ENCODE measurements around the gene BTBD8.
A peak's percentile ranks its signal among the peaks of the same experiment; 100 is the strongest.
"Not testable (repeated sequence)": the region's sequence is repeated elsewhere in the genome, so short reads cannot be mapped to it uniquely, and the experiment has no call there.

The BTBD8 gene

DNA sequence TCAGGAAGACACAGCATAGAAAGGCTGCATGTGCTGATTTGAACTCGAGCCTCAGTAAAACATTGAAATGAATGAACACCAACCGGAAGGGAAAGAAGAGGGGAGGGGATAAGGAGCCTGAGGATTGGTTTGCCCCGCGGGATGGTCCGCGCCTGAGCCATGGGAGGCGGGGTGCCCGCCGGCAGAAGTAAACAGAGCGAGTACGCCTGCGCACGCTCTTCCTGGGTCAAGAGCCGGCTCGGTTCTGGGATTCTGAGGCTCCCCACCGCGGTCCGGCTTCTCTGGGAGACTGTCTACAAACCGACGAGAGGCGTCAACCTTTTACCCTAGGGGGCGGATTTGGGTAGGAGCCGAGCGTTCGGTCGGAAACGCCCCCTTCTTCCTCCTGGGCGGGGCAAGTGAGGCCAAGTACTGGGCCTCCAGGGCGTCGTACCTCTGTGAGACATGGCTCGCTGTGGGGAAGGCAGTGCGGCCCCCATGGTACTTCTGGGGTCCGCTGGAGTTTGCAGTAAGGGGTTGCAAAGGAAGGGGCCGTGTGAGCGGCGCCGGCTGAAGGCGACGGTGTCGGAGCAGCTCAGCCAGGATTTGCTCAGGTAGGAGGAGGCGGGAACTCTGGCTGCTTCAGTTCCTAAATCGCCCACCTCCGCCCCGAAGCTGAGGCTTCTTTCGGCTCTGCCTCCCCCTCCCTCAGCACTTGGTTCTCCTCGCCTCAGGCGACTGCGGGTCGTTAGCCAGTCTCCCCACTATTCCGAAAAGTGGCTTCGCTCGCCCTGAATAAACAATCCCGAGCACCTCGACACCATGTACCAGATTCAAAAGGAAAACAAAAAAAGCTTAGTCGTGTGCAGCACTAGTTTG, at the start of gene BTBD8:
Gene BTBD8 (plus strand): TSS at position 218 of the 858 bp plus-strand sequence. CDS start 227 bp downstream, at position 445.
- peak; percentile 83 for DNase-seq

DNA sequence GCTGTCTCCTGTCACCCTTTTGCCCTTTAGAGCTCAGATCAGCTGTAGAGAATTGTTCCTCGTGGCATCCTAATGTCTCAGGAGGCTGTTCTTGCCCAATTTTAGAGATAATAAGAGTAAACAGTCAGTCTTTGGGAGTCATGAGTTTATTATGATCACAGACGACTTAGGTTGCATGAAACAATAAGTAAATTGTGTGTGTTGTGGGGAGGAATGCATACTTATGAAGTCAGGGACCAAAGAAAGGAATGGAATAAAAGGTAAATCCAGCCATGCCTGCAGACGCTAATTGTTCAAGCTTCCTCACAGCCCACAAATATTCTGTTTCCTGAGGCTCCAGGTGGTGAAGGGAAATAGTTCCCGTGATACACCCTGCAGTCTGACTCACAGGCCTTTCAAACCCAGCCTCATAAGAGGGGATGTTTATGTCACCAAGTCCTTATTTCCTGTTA, 49.5 kb upstream of the BTBD8 start:
- peak; percentile 24 for DNase-seq

DNA sequence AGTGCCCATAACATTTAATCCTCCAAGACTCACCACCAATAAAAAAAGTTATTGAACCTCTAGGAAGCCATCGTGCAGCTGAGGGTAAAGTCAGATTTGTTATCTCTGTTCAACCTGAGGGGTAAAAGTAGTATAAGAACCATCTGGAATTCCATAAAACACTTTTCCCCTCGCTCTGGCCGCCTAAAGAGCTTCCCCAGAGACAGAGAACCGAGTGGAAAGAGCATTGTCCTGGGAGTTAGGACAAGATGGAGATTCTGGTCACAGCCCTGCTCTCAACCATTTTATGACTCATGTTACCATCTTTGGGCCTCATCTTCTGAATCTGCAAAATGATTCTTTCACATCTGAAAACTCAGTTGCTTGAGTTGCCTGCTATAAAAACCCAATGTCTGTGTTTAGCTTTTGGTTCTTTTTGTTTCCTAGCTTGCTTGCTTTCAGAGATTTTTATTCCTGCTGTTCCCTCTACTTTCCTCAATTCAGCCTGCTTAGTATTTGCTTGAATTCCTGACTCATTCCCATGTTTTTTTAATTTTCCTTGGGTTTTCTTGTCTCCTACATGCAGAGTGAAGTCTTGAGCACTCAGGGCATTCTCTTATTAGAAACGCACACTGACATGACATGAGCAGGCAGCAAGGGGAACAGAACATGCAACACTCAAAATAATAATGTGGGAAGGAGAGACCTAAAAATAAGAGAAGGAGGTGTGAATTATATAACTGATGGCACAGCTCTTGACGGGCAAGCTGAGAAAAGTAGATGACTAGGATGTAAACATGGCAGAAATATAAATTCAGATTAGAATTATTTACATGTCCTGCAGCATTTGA, 48.6 kb upstream of the BTBD8 start:
- DNase-seq = no peak

DNA sequence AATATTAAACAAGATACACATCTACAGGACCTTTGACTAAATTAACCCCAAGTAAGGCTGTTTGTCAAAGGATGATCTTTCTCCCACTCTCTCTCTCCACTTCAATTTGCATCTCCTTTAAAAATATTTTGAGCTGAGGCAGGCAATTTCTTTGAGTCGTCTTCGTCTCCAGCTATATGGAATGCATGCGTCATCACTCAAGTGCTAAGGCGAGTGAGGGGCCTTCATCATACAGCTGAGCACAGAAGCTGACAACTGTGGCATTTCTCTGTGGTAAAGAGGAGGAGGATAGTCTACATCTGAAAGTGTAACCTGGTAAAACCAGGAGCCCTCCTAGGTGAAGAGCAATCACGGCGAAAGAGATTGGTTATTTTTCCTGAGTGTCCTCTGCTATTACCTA, 42.7 kb upstream of the BTBD8 start:
- no peak for DNase-seq

DNA sequence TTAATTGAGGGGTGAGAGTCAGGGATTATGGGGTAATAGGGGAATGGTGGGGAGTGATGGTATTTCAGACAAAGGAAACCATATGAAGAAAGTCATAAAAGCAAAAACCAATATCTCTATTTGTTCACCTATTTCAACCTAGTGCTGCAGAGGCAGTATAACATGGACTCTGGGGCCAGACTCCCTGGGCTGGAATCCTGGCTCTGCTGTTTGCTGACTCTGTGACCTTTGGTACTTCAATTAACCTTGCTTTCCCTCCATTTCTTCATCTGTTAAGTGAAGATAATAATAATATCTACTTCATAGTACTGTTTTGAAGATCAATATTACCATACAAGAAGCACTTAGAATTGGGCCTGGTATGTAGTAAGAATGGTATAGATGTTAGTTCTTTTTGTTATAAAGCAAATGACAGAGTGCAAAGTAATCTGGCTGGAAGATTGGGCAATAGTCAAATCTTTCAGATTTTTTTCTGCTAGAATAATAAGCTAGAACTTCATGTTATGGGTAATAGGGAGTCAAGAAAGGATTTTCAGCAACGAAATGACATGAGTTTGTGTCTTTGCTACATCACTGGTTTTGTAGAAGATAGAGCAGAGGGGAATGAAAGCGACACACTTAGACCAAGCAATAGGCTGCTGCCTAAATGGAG, 41.3 kb upstream of the BTBD8 start:
- no peak for DNase-seq

DNA sequence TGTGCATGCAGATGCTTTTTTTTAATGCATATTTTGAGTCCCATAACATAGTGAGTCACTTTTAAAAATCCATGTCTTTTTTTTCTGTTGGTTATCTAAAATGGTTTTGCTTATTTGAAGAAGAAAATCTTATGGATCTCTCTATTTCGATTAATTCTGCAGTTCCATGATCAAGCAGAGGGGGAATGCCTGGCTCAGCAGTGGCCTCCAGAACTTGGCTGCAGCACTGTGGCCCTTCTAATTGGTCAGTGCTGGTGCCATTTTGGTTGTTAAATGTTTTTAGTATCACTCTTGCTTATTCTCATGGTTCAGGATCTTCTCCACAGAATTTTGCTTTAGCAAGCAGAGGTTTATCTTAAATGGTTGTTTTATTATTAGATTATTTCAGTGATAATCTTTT, 39.2 kb upstream of the BTBD8 start:
- no peak for DNase-seq

DNA sequence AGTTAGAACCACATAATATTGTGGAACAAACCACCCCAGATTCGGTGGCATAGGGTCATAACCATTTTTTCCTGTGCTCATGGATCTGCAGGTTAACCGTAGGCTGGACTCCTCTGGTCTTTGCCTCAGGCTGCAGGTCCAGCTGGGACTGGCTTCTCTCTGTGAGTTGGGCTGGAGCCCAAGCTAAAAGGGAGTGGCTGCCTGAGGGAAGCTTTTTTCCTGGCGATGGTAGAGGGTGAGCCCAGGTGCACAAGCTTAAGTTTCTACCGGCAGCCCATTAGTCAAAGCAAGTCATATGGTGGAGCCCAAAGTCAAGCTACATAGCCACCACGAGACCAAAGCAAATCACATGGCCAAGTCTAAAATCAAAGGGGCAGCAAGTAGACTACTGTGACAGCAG, 36.5 kb upstream of the BTBD8 start:
- no peak for DNase-seq

DNA sequence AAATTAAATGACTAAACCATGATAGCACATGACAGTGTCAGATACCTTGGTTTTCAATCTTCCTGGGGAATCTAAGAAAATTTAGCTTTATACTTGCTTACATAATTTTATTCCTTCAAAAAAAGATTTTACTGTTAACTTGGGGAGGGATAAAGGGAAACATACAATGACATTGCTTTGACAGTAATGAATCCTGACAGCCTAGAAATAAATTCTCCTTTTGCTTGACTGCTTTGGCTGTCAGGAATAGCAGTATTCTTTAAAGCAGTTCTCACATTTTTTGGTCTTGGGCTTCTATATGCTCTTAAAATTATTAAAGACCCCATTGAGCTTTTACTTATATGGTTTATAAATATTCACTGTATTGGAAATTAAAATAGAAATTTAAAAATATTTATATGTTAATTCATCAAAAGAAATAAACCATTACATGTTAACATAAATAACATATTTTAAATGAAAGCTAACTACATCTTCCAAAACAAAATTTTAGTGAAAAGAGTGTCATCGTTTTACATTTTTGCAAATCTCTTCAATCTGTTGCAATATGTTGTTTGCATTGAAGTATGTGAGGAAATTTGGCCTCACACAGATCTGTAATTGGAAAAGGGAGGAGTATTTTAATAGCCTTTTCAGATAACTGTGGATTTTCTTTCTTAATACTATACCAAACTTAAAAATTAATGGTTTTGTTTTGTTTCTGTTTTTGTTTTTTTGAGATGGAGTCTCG, 34.2 kb upstream of the BTBD8 start:
- DNase-seq = no peak

DNA sequence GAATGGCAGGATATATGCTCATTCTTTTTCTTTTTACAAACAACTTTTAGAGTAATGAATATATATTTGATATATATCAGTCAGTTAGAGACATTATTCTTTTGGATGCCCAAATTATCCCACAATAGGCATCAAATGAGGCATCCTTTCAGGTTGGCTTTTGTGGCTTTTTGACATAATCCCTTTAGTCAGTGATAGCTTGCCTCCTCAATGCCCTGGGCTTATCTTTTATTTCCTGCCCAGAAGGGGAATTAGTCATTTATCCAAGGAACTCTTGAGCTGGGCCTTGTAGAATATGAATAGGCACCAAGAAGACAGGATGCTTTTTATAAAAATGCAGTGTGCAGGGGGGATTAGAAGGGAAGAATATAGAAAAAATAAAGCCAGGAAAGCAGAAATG, 28.2 kb upstream of the BTBD8 start:
- no peak for DNase-seq

DNA sequence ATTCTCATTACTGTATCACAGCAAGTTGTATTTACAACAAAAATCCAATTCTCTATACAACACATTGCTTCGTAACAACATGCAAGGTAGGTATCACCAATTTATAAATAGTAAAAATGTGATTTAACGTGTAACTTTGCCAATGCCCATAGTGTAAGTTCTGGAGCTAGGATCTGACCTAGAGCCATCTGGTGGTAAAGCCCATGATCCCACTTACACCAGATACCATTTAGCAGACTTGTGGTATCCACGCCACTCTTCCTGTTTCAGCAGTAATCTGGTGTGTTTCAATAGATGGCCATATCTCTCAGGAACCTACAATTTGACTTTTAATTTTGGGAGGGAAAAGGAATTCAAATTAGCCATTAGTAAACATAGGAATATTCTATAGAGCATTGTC, 15.1 kb upstream of the BTBD8 start:
- no peak for DNase-seq

DNA sequence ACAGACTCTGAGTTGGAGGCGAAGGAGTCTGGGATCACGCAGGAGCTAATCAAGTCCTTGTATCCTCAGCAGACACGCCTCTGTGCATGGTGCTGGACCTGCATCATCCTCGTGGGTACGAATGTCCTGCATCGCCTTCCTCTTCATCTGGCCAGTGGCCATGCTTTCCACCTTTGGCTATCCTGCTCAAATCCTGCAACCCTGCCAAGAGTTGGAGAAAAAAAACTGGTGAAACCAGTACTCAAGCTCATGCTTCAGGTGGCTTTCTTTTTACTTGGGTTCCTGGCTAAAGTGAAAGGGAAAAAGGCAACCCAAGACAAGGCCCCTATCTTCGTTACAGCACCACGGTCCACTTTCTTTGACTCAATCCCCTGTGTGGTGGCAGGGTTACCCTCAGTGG, 13.8 kb upstream of the BTBD8 start:
- DNase-seq = no peak

DNA sequence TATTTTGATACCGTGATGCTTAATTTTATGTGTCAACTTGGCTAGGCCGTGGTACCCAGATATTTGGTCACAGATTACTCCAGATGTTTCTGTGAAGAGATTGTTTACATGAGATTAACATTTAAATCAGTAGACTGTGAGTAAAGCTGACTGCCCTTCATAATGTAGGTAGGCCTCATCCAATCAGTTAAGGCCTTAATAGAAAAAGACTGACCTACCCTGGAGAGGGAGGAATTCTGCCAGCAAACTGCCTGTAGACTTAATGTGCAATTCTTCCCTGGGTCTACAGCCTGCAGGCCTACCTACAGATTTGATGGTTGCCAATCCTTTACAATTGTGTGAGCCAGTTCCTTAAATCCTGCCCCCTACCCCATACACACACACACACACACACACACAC, 9.3 kb upstream of the BTBD8 start:
- no peak for DNase-seq

DNA sequence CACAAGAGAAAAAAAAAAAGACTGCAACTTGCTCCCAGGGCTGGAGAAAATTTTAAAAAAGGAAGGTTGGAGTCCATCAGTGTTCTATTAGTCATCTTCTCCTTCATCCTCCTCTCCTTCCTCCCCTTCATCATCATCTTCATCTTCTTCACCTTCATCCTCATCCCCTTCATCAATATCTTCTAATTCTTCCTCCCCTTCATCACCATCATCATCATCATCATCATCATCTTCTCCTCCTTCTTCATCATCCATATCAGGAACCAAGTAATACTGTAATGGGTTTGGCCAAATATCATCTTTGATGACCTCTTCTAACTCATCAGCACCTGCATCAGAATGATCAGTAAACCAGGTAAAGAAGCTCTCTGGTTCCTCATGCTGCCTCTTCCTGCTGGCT, 5.7 kb upstream of the BTBD8 start:
- not testable (repeated sequence) for DNase-seq

DNA sequence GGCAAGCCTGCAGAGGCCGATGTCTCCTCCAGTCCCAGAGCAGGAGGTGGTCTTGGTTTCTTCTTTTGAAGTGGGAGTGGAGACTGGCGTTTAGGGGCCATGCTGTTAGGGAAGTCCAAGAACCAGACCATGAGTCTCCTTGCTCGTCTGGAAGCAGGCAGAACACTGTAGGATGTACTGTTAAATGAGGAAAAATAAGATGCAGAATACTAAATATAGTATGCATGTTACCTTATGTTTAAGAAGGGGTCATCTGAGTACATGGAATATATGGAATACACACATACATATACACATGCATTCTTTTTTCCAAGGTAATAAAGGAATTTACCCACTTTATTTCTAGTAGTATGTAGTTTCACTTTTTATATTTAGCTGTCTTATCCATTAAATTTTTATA, 4.8 kb upstream of the BTBD8 start, which contains the start of gene SETSIP:
Gene SETSIP (minus strand): TSS at position 101 of the 400 bp plus-strand sequence. CDS start 0 bp downstream, at position 101.
- no peak for DNase-seq

DNA sequence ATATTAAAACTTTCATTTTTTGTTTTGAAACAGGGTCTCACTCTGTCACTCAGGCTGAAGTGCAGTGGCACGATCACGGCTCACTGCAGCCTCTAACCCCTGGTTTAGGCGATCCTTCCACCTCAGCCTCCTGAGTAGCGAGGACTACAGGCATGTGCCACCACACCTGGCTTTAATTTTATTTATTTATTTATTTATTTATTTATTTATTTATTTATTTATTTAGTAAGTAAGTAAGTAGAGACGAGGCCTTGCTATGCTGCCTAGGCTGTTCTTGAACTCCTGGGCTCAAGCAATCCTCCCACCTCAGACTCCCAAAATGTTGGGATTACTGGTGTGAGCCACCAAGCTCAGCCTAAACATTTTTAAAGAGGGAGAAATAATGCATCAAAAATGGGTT, 3.8 kb upstream of the BTBD8 start:
- no peak for DNase-seq

DNA sequence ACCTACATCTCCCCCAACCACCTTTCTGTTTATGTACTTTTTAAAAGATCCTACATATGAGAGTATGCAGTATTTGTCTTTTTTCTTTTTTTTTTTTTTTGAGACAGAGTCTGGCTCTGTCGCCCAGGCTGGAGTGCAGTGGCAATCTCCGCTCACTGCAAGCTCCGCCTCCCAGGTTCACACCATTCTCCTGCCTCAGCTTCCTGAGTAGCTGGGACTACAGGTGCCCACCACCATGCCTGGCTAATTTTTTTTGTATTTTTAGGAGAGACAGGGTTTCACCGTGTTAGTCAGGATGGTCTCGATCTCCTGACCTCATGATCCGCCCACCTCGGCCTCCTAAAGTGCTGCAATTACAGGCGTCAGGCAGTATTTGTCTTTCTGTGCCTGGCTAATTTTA, 2.1 kb upstream of the BTBD8 start:
- not testable (repeated sequence) for DNase-seq

DNA sequence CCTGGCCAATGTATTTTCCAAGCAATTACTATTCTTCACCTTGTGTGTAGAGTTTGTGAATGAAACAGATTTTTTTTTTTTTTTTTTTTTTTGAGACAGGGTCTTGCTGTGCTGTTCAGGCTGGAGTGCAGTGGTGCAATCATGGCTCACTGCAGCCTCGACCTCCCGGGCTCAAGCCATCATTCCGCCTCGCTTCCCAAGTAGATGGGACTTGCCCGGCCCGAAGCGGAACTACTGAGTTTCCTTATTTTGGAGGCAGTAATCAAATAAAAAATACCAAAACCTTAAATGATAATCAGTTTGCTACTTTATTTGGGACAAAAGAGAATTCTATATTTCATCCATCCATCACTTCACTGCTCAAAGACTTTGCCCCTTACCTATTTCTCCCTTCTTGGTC, 704 bp upstream of the BTBD8 start:
- DNase-seq = no peak

DNA sequence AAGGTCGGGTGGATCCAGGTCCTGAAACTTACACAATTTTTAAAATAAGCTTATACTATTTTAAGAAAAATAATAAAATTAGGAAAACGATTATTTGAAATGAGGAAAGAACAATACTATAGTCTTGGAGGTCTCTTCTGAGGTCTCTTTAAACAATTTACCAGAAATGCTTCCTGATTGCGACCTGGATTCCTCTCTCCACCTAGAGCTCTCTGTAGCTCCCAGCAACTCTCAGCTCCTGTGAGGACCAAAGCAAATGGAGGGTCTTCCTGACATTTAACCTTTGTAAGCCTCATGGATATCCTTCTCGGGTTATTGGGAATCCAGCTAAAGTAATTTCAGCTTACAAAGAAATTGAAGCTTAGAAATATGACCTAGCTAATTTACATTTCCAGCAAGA, 886 bp downstream of the BTBD8 start:
- DNase-seq = no peak

DNA sequence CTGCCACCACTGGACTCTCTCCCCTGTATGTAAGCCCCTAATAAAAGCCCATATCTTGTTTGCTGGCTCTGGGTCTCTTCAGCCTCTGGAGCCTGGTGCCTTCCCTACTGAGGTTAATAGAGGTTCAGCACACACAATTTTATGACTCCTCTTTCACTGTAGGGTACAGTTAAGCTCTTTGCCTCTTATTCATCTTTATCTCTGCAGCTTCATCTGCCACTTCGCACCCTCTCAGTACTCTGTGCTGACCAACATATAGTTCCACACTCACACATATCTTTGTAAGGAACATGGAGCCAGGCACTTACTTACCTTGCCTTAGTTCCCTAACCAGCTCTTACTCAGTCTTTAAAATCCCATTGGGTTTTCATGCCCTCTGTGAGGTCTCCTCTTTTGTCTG, 4.5 kb downstream of the BTBD8 start:
- no peak for DNase-seq

DNA sequence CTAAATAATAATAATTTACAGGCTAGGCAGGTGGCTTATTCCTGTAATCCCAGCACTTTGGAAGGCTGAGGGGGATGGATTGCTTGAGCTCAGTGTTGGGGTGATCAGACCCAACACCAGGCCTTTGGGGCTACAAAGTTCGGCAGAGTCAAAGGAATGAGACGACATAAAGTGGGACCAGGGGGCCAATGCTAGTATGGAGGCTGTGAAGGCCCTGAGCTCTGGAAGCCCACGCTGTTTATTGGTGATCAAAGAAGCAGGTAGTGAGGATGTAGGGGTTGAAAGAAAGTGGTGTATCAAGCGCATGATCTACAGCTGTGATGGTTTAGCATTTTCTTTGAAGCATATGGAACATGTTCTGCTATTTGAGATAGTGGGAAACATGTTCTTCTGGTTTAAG, 5.6 kb downstream of the BTBD8 start:
- DNase-seq = no peak

DNA sequence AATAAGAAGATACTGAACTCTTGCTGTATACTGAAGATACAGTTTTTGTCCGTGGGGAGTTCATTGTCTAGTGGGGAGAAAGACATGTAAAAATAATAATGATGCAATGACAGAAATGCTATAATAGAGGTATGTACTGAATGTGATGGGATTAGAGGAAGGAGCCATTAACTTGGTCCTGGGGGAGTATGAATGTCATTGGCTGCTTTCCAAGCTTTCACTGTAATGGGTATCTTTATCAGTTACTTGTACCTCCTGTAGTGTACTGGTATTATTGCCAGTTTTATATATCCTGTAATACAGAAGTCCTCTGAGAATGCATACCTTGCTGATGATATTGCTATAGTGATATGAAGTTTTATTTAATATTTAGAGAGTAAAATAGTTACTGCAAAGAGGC, 7.4 kb downstream of the BTBD8 start:
- no peak for DNase-seq

DNA sequence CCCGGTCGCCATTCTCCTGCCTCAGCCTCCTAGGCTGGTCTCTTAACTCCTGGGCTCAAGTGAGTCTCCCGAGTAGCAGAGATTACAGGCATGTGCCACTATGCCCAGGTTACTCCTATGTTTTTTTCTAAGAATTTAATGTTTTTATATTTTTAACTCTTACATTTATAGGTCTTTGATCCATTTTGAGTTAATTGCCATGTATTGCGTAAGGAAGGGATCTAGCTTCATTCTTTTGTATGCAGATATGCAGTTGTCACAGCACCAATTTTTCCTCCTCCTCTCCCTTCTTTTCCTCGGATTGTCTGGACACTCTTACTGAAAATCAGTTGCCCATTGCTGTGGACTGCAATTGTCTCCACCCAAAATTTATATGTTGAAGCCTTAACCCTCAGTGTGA, 11.5 kb downstream of the BTBD8 start:
- no peak for DNase-seq

DNA sequence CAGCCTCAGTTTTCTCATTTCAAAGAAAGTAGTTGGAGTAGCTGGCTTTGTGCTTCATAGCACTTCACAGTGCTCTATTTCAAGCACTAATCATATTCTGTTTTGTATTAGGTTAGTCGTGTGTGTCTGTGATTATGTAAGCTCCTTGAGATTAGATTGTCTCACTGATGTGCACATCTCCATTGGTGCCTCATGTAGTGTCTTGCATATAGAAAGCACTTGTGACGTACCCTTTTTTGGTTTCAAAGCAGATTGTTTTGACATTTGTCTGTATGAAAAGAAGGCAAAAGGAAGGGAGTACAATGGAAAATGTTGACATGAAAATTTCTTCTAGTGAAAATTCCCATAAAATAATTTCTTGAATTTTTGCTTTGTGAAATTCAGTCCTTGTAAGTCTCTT, 13.9 kb downstream of the BTBD8 start:
- DNase-seq = no peak
